HG02870 (cell line): Measurements from ENCODE around the gene HK2.
"Not testable (repeated sequence)": the region's sequence is repeated elsewhere in the genome, so short reads cannot be mapped to it uniquely, and the experiment has no call there.

ENCODE experiments used
- ATAC-seq: cut with Tn5 transposase; IDR thresholded peaks from one replicate; pipeline ENCODE4 v1.9.1; 2021; ENCODE audit warnings: mild to moderate bottlenecking, moderate library complexity; ENCODE audit not compliant: unreplicated experiment

HK2 gene

GRCh38 chr2:74876081-74876886 is 42.4 kb downstream of the HK2 start:
- ATAC-seq: peak; percentile 72

GRCh38 chr2:74877376-74877775 is 43.4 kb downstream of the HK2 start:
- ATAC-seq: no peak

- ATAC-seq: no peak
Measured at GRCh38 chr2:74877781-74878433, 44.0 kb downstream of the HK2 start.

GRCh38 chr2:74878551-74878950 is 44.6 kb downstream of the HK2 start:
- ATAC-seq: no peak

- no peak for ATAC-seq
Measured at GRCh38 chr2:74880054-74880728, 46.3 kb downstream of the HK2 start.

GRCh38 chr2:74881176-74881575 is 47.2 kb downstream of the HK2 start:
- no peak for ATAC-seq

GRCh38 chr2:74881626-74882298 is 47.8 kb downstream of the HK2 start:
- no peak for ATAC-seq

GRCh38 chr2:74882299-74882687 is 48.4 kb downstream of the HK2 start:
- no peak for ATAC-seq

GRCh38 chr2:74883011-74883410 is 49.1 kb downstream of the HK2 start:
- no peak for ATAC-seq

GRCh38 chr2:74884118-74884762 is 50.3 kb downstream of the HK2 start:
- ATAC-seq: no peak

- ATAC-seq: no peak
Measured at GRCh38 chr2:74884866-74885265, 50.9 kb downstream of the HK2 start.

GRCh38 chr2:74886251-74886650 is 52.3 kb downstream of the HK2 start:
- ATAC-seq: no peak

GRCh38 chr2:74886811-74887210 is 52.9 kb downstream of the HK2 start:
- no peak for ATAC-seq

GRCh38 chr2:74887445-74887951 is 53.6 kb downstream of the HK2 start:
- ATAC-seq: no peak

GRCh38 chr2:74887960-74888700 is 54.2 kb downstream of the HK2 start:
- ATAC-seq: no peak

- no peak for ATAC-seq
Measured at GRCh38 chr2:74889159-74889558, 55.2 kb downstream of the HK2 start.

- ATAC-seq: no peak
Measured at GRCh38 chr2:74890711-74891110, 56.8 kb downstream of the HK2 start.

GRCh38 chr2:74891136-74891764 is 57.3 kb downstream of the HK2 start:
- no peak for ATAC-seq

- ATAC-seq: not testable (repeated sequence)
Measured at GRCh38 chr2:74891816-74892215, 57.9 kb downstream of the HK2 start.
